ENCODE data around the gene CLCN3. TPM values are rescaled to one million over a fixed set of nuclear protein-coding genes. Genes with fewer than 3 reads are reported as not detected.
A peak's percentile ranks its signal among the peaks of the same experiment; 100 is the strongest.
"Not testable (repeated sequence)": the region's sequence is repeated elsewhere in the genome, so short reads cannot be mapped to it uniquely, and the experiment has no call there.

The CLCN3 gene
- 19.6 TPM for total RNA-seq

- peaks cover 30% of the 10 kb centered on the region for H3K4me1 ChIP-seq
- DNase-seq (ENCODE audit: extremely low spot score in 2 of 2), result peak; percentile 99
- H3K9me3 ChIP-seq, result no peaks in the 10 kb centered on the region
- TF ChIP-seq, protein P1, sequence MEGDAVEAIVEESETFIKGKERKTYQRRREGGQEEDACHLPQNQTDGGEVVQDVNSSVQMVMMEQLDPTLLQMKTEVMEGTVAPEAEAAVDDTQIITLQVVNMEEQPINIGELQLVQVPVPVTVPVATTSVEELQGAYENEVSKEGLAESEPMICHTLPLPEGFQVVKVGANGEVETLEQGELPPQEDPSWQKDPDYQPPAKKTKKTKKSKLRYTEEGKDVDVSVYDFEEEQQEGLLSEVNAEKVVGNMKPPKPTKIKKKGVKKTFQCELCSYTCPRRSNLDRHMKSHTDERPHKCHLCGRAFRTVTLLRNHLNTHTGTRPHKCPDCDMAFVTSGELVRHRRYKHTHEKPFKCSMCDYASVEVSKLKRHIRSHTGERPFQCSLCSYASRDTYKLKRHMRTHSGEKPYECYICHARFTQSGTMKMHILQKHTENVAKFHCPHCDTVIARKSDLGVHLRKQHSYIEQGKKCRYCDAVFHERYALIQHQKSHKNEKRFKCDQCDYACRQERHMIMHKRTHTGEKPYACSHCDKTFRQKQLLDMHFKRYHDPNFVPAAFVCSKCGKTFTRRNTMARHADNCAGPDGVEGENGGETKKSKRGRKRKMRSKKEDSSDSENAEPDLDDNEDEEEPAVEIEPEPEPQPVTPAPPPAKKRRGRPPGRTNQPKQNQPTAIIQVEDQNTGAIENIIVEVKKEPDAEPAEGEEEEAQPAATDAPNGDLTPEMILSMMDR (IDR thresholded peaks at IDR 0.05), result peak in 2 of 3 experiments; percentile 11 to 19
- peak; percentile 88 to 99 for TF ChIP-seq POLR2AphosphoS5 (IDR thresholded peaks at IDR 0.05; ENCODE audit: insufficient read depth in 1 of 2, low read depth in 1 of 2)
- TF ChIP-seq POLR2A (IDR thresholded peaks at IDR 0.05), result peak in 1 of 2 donors; percentile 85
- no peaks in the 10 kb centered on the region for H3K27me3 ChIP-seq
- H3K27ac ChIP-seq, result peak within 1 kb of the TSS; percentile 97
- no peaks in the 10 kb centered on the region for H3K36me3 ChIP-seq
- H3K4me3 ChIP-seq, result peak within 1 kb of the TSS; percentile 83 to 84
- intact Hi-C loops (cut with DNase I), result no loop called here
Measured at GRCh38 chr4:169619958-169620879, at the start of gene CLCN3. CLCN3 (plus strand) TSS chr4:169620578; CDS start chr4:169635929, 15,351 bp downstream.

GRCh38 chr4:169571012-169571411 is 49.4 kb upstream of the CLCN3 start:
- H3K27ac ChIP-seq; H3K9me3 ChIP-seq; DNase-seq (ENCODE audit: extremely low spot score in 2 of 2); H3K27me3 ChIP-seq; intact Hi-C loops (cut with DNase I); H3K4me3 ChIP-seq; H3K4me1 ChIP-seq: not testable (repeated sequence)
- peaks cover 0 to 10% of the 10 kb centered on the region in 2 donors for H3K36me3 ChIP-seq

DNA sequence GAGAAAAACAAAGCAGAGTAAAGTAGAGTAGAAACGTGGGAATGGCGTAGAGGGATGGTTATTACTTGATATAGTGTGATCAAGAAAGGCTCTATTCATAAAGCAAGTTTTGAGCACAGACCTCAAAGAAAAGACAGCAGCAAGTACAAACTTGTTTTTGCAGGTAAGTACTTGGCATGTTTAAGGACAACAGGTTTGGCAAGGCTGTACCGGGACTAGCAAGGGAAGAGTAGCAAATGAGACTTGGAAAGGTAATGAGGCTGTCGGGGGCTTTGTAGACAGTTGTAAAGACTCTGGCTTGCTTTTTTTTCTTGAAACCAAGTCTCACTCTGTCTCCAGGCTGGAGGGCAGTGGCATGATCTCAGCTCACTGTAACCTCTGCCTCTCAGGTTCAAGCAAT is 48.9 kb upstream of the CLCN3 start:
- H3K4me1 ChIP-seq, result no peaks in the 10 kb centered on the region
- no peak for TF ChIP-seq POLR2A (IDR thresholded peaks at IDR 0.05)
- TF ChIP-seq POLR2AphosphoS5 (IDR thresholded peaks at IDR 0.05; ENCODE audit: insufficient read depth in 1 of 2, low read depth in 1 of 2), result no peak
- TF ChIP-seq, protein P1 (IDR thresholded peaks at IDR 0.05), result no peak
- no peak overlapping the region for H3K4me3 ChIP-seq
- intact Hi-C loops (cut with DNase I), result no loop called here
- H3K9me3 ChIP-seq, result no peaks in the 10 kb centered on the region
- DNase-seq (ENCODE audit: extremely low spot score in 2 of 2), result no peak
- H3K27ac ChIP-seq, result no peak overlapping the region
- H3K27me3 ChIP-seq, result no peaks in the 10 kb centered on the region
- peaks cover 0 to 14% of the 10 kb centered on the region in 2 donors for H3K36me3 ChIP-seq

- no peak overlapping the region for H3K27ac ChIP-seq
- no peaks in the 10 kb centered on the region for H3K27me3 ChIP-seq
- TF ChIP-seq POLR2A (IDR thresholded peaks at IDR 0.05), result no peak
- TF ChIP-seq POLR2AphosphoS5 (IDR thresholded peaks at IDR 0.05; ENCODE audit: insufficient read depth in 1 of 2, low read depth in 1 of 2), result no peak
- TF ChIP-seq, protein P1 (IDR thresholded peaks at IDR 0.05), result no peak
- H3K9me3 ChIP-seq, result no peaks in the 10 kb centered on the region
- H3K4me1 ChIP-seq, result no peaks in the 10 kb centered on the region
- intact Hi-C loops (cut with DNase I), result no loop called here
- DNase-seq (ENCODE audit: extremely low spot score in 2 of 2), result no peak
- no peak overlapping the region for H3K4me3 ChIP-seq
- H3K36me3 ChIP-seq, result peaks cover 0 to 19% of the 10 kb centered on the region in 2 donors
Measured at GRCh38 chr4:169573889-169574288, 46.5 kb upstream of the CLCN3 start.

- Histone ChIP-seq H3K4me3 (no peak overlapping the region), H3K27me3 (no peaks in the 10 kb centered on the region), H3K9me3 (no peaks in the 10 kb centered on the region), H3K36me3 (peaks cover 0 to 18% of the 10 kb centered on the region in 2 donors), H3K27ac (no peak overlapping the region), H3K4me1 (no peaks in the 10 kb centered on the region)
- TF ChIP-seq, protein P1 (IDR thresholded peaks at IDR 0.05), result no peak
- TF ChIP-seq POLR2AphosphoS5 (IDR thresholded peaks at IDR 0.05; ENCODE audit: insufficient read depth in 1 of 2, low read depth in 1 of 2) (no peak), POLR2A (IDR thresholded peaks at IDR 0.05) (no peak)
- no peak for DNase-seq (ENCODE audit: extremely low spot score in 2 of 2)
- intact Hi-C loops (cut with DNase I), result no loop called here
Measured at GRCh38 chr4:169582203-169582602, 38.2 kb upstream of the CLCN3 start.

All from vagina (tissue), 2 donors.